Measurements from ENCODE around the gene HDAC9.

HDAC9 gene

DNA sequence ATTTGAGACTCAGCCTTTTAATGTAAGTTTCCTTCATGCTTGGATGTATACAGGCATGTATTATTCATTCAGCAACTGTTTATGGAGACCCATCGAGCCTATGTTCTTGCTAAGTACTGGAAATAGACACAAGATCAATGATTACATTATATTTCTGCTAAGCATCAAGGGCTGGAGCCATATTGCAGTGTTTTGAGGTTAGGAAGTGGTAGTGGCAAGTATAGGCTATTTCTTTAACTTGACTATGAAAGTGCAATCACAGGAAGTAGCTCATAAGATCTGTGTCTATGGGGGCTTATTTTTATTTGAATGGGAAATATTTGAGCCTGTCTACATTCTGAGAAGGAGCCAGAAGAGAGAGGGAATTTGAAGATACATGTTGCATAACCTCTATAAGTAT, 123.8 kb downstream of the HDAC9 start:
- DNase-seq (ENCODE audit: insufficient read length): no peak
- no peak for TF ChIP-seq POLR2AphosphoS5 (IDR thresholded peaks at IDR 0.05; ENCODE audit: low read depth, low read length)
- no peak for TF ChIP-seq TAF1 (IDR thresholded peaks at IDR 0.05; ENCODE audit: borderline replicate concordance, low read depth, low read length)
- no peak for TF ChIP-seq POLR2A (IDR thresholded peaks at IDR 0.05; ENCODE audit: low read depth, low read length)
- FAIRE-seq: no peak

DNA sequence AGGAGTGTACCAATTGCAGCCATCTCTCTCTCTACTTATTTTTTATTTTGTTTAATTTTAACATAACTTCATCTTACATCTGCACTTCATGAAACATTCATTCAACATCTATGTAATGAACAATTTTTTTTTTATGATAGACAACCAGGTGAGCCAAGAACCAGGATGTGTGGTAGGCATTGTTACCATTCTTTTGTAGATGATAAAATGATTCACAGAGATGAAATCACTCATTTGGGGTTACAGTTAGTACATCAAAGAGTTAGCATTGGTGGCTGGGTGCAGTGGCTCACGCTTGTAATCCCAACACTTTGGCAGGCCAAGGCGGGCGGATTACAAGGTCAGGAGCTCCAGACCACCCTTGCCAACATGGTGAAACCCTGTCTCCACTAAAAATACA, 127.8 kb downstream of the HDAC9 start:
- FAIRE-seq (no peak), DNase-seq (ENCODE audit: insufficient read length) (no peak)
- TF ChIP-seq POLR2A (IDR thresholded peaks at IDR 0.05; ENCODE audit: low read depth, low read length): no peak
- TF ChIP-seq TAF1 (IDR thresholded peaks at IDR 0.05; ENCODE audit: borderline replicate concordance, low read depth, low read length): no peak
- TF ChIP-seq POLR2AphosphoS5 (IDR thresholded peaks at IDR 0.05; ENCODE audit: low read depth, low read length): no peak

DNA sequence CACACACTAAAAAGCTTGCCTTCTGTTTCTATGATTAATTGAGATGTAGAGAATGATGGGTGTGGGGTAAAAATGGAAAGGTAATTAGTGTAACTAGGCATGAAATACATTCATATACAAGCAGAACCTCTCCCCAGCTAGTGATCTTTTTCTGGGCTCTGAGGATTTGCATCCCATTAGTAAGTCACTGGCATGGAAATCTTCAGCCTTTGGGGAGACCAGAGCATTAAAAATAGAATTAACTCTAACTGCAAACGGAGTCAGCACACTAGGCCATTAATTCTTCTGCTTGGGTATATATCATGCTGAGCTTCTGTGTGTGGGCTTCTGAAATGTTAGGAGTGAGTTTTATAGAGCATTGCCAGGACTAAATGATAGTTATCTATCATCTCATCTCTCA, 128.9 kb downstream of the HDAC9 start:
- FAIRE-seq (no peak), DNase-seq (ENCODE audit: insufficient read length) (no peak)
- TF ChIP-seq TAF1 (IDR thresholded peaks at IDR 0.05; ENCODE audit: borderline replicate concordance, low read depth, low read length) (no peak), POLR2A (IDR thresholded peaks at IDR 0.05; ENCODE audit: low read depth, low read length) (no peak), POLR2AphosphoS5 (IDR thresholded peaks at IDR 0.05; ENCODE audit: low read depth, low read length) (no peak)

DNA sequence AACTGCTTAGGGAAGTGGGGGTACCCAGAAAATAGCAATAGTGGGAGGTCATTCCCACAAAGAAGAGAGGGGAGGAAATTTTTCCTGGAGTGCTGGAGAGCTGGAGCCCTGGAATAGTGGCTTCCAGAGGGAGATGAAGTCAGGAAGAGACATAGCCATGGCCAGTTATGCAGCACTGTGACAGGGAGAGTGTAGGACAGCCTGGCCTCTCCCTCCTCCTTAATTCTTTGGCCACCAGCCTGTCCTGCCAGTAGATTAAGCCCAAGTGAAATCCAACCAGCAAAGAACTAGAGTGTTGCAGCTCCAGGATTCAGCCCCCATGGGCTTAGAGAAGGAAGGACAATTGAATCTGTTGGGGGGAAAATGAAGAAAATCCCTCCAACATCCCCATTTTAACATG, 130.5 kb downstream of the HDAC9 start:
- no peak for TF ChIP-seq POLR2A (IDR thresholded peaks at IDR 0.05; ENCODE audit: low read depth, low read length)
- TF ChIP-seq POLR2AphosphoS5 (IDR thresholded peaks at IDR 0.05; ENCODE audit: low read depth, low read length): no peak
- no peak for TF ChIP-seq TAF1 (IDR thresholded peaks at IDR 0.05; ENCODE audit: borderline replicate concordance, low read depth, low read length)
- FAIRE-seq (no peak), DNase-seq (ENCODE audit: insufficient read length) (no peak)

DNA sequence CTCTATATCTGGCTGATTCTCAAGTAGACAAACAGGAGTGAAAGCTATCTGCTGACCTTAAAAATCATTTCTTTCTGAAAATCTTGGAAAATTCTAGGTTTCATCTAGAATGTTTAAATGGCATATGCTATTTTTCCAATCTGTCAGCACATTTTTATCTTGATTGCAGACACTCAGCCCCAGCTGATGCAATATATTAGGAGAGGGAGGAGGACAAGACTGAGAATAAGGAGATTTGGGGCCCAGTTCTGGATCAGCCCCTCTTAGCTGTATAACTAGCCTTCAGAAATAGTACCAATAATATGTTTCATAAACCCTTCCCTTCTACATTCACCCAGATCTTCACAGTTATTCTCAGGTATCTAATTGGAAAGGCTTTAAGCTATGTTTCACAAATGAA, 131.2 kb downstream of the HDAC9 start:
- FAIRE-seq: no peak

DNA sequence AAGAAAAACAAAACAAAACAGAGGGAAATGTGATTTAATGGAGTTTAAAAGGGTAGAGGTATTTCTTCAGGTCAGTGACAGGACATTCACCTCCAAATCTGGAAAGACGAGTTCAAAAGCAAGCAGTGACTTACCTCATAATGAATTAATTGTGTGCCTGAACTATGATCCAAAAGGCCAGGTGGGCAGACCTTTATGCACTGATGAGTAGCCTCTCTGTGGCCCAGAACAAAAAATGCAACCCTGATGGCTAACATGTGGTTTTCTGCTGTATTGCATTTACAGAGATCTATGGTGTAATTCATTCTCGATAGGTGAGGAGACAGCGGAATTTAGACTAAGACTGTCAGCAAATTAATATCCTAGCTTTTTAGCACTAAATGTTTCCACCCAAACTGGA, 142.0 kb downstream of the HDAC9 start:
- DNase-seq (ENCODE audit: insufficient read length) (no peak), FAIRE-seq (no peak)
- TF ChIP-seq POLR2A (IDR thresholded peaks at IDR 0.05; ENCODE audit: low read depth, low read length) (no peak), TAF1 (IDR thresholded peaks at IDR 0.05; ENCODE audit: borderline replicate concordance, low read depth, low read length) (no peak), POLR2AphosphoS5 (IDR thresholded peaks at IDR 0.05; ENCODE audit: low read depth, low read length) (no peak)

More for the DNA sequence above, 131.2 kb downstream of the HDAC9 start:
- DNase-seq (ENCODE audit: insufficient read length): no peak
- TF ChIP-seq POLR2AphosphoS5 (IDR thresholded peaks at IDR 0.05; ENCODE audit: low read depth, low read length) (no peak), TAF1 (IDR thresholded peaks at IDR 0.05; ENCODE audit: borderline replicate concordance, low read depth, low read length) (no peak), POLR2A (IDR thresholded peaks at IDR 0.05; ENCODE audit: low read depth, low read length) (no peak)

DNA sequence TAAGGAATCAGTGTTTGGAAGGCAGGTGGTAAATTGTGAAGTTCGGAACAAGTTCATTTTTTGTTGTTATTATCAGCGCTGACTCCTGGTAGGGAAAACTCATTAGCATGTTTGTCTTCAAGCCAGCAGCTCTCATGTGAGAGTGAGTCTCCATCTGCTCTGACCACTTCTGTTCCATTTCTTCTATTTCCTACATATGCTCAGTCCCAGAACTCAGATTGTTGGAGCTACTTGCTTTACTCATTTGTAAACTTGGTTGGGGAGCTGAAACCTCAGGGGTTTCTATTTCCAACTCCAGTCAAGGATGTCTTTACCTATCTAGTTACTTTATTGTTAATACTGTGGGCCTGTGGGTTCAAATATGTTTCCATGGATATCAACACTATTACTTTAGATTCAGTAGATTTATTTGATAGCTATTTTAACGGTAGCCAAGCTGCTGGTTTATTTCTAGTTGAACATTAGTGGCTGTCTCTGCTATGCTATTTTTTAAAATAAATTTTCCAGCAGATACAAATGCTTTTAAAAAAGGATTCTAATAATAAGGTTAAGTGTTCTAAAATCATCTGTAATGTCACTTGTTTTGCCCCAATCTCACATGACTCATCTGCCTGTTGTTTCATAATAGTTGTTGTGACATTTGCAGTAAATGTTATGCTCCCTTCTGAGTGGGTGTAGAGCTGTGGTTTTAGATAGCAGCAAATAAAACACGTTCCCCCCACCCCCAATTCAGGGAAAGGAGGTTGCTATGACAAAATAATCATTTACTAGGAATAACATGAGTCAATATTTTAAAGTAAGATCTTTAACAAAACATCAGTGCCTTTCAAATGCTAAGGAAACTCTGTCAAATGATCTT, 143.3 kb downstream of the HDAC9 start:
- TF ChIP-seq POLR2AphosphoS5 (IDR thresholded peaks at IDR 0.05; ENCODE audit: low read depth, low read length): no peak
- no peak for TF ChIP-seq POLR2A (IDR thresholded peaks at IDR 0.05; ENCODE audit: low read depth, low read length)
- no peak for TF ChIP-seq TAF1 (IDR thresholded peaks at IDR 0.05; ENCODE audit: borderline replicate concordance, low read depth, low read length)
- FAIRE-seq (peak; percentile 40), DNase-seq (ENCODE audit: insufficient read length) (no peak)

DNA sequence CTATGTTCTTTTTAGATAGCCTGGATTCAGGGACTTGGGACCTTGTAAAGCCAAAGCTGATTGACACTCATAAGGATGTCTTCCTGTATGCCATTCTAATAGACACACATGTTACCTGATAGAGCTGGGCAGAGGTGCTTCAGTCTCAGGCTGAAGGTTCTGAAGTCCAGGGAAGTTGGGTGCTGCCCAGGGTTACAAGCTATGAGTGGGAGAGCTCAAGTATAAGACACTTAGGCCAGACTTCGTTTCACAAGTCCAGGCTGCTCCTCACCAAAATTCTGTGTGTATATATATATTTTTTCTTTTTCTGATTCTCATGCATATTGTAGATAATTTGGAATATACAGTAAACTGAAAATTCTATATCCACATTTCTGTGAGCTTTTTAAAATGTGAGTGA, 144.2 kb downstream of the HDAC9 start:
- DNase-seq (ENCODE audit: insufficient read length): no peak
- FAIRE-seq: no peak
- TF ChIP-seq POLR2AphosphoS5 (IDR thresholded peaks at IDR 0.05; ENCODE audit: low read depth, low read length) (no peak), POLR2A (IDR thresholded peaks at IDR 0.05; ENCODE audit: low read depth, low read length) (no peak), TAF1 (IDR thresholded peaks at IDR 0.05; ENCODE audit: borderline replicate concordance, low read depth, low read length) (no peak)

DNA sequence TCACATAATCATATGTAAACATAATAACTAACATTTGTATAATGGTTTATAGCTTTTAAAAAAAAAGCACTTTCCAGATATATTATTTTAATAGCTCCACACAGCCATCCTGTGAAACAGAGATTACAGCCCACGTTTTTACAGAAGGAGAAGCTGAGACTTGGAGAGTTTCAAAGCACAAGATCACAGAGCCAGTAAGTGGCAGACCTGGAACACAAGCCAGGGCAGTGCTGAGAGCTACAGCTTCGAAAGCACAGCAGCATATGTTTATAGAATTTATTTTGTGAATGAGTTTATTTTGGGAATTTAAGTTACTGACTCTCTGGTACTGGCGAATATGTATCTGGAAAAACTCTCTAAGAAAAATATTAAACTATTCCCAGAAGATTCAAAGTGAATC, 149.4 kb downstream of the HDAC9 start:
- FAIRE-seq: no peak
- TF ChIP-seq TAF1 (IDR thresholded peaks at IDR 0.05; ENCODE audit: borderline replicate concordance, low read depth, low read length) (no peak), POLR2A (IDR thresholded peaks at IDR 0.05; ENCODE audit: low read depth, low read length) (no peak), POLR2AphosphoS5 (IDR thresholded peaks at IDR 0.05; ENCODE audit: low read depth, low read length) (no peak)
- DNase-seq (ENCODE audit: insufficient read length): no peak

DNA sequence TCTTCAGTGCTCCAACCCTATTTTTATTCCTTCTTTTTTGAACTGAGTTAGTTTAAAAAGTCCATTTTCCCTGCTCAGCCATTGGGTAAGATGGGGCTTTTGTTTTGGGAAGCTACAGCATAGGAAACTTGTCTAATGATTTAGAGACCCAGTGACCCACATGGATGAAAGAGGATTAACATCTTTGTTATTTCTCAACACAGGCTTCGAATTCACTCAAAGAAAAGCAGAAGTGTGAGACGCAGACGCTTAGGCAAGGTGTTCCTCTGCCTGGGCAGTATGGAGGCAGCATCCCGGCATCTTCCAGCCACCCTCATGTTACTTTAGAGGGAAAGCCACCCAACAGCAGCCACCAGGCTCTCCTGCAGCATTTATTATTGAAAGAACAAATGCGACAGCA, 152.0 kb downstream of the HDAC9 start:
- DNase-seq (ENCODE audit: insufficient read length): no peak
- no peak for FAIRE-seq

DNA sequence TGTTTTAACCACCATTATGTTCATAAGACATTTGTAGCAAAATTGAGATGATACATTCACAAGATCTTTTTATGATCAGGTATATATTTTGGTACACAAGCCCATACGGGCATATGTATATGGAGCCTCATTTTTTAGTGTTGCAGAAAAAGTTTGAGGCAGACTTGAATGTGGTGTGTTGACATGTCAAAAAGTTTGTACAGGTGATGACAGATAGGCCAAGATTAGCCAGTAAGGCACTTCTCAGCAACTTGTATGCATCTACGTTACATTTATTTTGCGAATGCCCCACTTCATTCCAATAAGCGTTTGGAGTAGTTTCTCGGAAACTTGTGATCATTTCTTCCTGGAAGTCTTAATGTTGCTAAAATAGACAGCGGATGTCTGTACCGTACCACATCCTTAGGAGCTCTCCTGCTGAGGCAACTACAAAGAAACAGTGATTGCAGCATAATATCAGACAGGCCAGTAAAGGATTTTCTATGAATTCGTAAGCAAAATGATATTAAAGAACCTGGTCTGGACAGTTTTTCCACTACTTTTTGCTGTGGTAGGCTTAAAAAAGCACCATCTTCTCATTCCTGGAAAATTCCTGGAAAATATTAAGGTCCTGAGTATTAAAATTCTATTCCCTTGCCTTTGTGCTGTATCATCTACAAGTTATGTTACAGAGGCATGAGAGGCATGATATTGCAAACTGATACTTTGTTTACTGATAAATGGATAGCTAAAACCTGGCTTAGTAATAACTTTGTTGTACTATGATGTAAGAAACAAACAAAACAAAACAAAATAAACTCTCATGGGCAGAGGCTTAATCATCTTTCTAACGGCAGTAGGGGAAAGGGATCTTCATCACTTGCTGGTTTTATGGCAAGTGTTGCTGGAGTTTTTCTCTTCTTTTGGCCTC, 153.6 kb downstream of the HDAC9 start:
- FAIRE-seq (peak; percentile 51), DNase-seq (ENCODE audit: insufficient read length) (no peak)
- no peak for TF ChIP-seq POLR2AphosphoS5 (IDR thresholded peaks at IDR 0.05; ENCODE audit: low read depth, low read length)

More for the DNA sequence above, 152.0 kb downstream of the HDAC9 start:
- no peak for TF ChIP-seq POLR2AphosphoS5 (IDR thresholded peaks at IDR 0.05; ENCODE audit: low read depth, low read length)

Measured in GM12892 (cell line).